DMS153 treated with DMSO at 0.1 percent for 48 hours (cell line): ENCODE results near the gene AQP11.
A peak's percentile ranks its signal among the peaks of the same experiment; 100 is the strongest.
"Not testable (repeated sequence)": the region's sequence is repeated elsewhere in the genome, so short reads cannot be mapped to it uniquely, and the experiment has no call there.

Experiments
- DNase-seq: peaks from one replicate; lab custom pipeline; 2025; ENCODE audit not compliant: unreplicated experiment; lab: John Stamatoyannopoulos, UW

AQP11 gene

DNA sequence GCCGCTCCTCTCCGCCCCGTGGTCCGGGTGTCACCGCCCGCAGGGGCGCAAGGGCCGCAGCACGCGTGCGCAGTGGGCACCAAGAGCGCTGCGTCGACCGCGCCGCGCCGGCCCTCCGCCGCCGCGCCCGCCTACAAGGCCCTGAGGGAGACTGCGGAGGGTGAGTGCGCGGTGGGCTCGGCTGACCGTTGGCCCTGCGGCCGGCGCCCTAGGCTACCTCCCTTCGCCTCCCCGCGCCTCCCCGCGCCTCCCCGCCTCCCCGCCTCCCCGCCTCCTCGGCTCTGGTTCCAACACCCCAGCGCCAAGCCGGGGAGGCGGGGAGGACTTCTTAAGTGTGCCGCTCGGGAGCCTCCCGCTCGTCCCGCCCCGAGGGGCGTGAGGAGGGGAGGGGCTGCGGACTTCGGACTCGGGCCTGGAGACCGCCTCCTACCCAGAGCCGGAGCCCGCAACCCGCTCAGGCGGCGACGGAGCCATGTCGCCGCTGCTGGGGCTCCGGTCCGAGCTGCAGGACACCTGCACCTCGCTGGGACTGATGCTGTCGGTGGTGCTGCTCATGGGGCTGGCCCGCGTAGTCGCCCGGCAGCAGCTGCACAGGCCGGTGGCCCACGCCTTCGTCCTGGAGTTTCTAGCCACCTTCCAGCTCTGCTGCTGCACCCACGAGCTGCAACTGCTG, at the start of gene AQP11:
Gene AQP11, plus strand, starts transcription at position 433 of the 673 bp plus-strand sequence. Its CDS starts 40 bp downstream, at position 473.
- DNase-seq = peak; percentile 45

DNA sequence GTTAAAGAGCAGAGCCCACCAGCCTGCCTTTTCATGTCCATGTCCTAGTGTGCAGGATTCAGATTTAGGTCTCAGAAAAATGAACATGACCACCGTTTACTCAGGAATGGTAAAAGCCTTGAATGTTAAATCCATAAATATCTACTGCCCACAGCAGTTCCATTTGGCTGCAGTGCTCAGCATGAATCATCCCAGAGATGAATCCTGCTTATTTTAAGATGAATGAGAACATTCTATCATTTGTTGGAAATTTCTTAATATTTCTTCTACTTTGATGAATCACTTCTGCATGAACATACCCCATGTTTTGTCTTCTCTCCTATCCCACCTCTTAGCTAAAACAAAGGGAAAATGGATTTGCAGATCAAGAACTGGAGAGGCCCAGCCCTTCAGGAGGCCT, 47.5 kb upstream of the AQP11 start:
- no peak for DNase-seq

DNA sequence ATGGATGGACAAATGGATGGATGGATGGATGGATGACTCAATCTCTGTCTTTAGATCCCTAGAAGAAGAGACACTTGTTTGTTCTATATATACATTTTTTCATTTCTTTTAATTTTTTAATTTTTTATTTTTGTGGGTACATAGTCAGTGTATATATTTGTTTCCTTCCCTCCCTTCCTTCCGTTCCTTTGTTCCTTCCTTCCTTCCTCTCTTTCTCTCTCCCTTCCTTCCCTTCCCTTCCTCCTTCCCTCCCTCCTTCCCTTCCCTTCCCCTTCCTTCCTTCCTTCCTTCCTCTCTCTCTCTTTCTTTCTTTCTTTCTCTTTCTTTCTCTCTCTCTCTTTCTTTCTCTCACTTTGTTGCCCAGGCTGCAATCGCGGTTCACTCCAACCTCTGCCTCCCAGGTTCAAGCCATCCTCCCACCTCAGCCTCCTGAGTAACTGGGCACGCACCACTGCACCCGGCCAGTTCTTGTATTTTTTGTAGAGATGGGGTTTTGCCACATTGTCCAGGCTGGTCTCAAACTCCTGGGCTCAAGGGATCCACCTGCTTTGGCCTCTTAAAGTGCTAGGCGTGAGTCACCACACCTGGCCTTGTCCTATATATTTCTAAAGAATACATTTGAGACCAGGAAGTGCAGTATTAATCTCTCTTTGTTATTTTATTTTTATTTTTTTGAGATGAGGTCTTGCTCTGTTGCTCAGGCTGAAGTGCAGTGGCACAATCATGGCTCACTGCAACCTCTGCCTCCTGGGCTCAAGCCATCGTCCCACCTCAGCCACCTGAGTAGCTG, 42.5 kb upstream of the AQP11 start:
- no peak for DNase-seq

DNA sequence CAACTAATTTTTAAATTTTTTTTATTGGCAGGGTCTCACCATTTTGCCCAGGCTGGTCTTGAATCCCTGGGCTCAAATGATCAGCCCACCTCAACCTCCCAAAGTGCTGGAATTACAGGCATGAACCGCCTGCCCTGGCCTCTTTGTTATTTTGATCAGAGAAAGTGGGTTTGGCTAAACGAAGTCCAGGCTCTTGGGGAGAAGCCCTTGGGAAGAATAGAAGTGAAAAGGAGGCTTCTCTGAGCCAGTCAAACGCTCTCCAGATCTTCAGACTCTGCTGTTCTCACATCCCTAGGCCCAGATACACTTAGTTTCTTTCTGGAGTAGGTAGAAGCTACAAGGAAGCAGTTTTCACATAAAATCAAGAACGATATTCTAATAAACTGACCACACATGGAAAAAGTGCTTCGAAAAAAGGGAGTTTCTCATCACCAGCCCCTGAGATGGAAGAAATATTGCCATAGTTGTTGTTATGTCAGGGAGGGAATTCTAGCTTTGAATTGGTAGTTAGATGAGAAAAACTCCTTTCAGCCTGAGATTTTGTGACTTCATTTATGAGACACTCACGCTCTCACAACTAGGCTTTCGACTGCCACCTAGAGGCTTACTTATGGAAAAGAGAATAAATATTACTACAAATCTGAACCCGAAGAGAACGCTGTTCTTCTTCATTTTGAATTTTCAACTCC, 41.7 kb upstream of the AQP11 start:
- DNase-seq = peak; percentile 52

GRCh38 chr11:77548552-77549445, 41.0 kb upstream of the AQP11 start:
- DNase-seq = no peak

DNA sequence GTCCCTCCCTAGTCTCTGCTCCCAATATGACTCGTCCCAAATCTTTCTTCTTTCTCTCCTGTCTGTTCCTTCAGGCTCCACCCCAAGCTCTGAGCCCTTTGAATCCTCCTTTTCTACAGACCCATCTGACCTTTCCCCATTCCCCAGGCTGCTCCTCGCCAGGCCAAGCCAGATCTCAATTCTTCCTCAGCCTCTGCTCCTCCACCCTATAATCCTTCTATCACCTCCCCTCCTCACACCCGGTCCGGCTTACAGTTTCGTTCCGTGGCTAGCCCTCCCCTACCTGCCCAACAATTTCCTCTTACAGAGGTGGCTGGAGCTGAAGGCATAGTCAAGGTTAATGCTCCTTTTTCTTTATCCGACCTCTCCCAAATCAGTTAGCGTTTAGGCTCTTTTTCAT, 38.3 kb upstream of the AQP11 start:
- DNase-seq = not testable (repeated sequence)

DNA sequence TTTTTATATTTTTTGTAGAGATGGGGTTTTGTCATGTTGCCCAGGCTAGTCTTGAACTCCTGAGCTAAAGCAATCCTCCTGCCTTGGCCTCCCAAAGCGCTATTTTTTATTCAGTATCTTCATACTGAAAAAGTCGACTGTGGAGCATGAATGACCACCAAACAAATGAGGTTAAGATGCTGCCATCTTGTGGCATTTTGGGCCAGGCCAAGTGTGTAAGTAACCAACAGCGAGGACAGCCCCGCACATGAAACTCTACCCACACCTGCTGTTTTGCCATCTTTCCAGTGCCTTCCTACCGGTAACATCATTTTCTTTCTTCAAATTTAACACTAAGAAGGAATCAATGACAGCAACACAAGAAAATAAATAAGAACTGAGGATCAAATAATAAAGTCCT, 32.2 kb upstream of the AQP11 start:
- no peak for DNase-seq

DNA sequence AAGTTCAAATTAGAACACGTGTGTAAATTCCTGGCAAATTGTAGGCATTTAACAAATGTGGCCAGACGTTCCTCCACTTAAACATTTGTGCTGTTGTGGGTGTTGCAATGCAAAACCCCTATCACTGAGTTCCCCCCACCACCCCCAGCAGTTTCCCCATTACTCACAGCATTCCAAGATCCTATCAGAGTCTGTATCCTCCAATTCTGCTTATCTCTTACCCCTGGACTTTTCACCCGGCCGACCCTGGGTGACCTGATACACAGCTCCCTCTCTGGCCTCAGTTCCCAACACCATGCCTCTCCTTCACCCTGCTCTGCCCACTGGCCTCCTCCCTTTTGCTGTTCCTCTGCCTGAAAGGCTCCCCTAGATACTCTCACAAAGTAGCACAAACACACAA, 31.4 kb upstream of the AQP11 start:
- DNase-seq = no peak

- DNase-seq = no peak
Measured at GRCh38 chr11:77559686-77560401, 29.9 kb upstream of the AQP11 start.

DNA sequence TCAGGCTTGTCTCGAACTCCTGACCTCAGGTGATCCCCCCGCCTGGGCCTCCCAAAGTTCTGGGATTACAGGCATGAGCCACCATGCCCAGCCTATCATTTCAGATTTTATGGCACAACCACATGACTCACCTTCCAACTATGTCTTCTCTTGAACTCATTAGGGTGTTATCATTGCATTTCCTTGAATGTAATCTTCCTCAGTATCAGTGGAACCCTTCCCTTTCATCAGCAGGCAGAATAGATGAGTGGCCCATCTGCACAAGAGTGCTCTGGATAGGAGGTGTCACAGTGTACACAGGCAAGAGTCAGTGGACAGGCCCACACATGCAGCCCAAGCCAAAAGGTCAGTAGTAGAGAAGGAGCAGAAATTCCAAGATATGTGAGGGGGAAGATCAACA, 29.1 kb upstream of the AQP11 start:
- no peak for DNase-seq

- DNase-seq = no peak
Measured at GRCh38 chr11:77561257-77561656, 28.5 kb upstream of the AQP11 start.

GRCh38 chr11:77568306-77568705, 21.4 kb upstream of the AQP11 start:
- no peak for DNase-seq

DNA sequence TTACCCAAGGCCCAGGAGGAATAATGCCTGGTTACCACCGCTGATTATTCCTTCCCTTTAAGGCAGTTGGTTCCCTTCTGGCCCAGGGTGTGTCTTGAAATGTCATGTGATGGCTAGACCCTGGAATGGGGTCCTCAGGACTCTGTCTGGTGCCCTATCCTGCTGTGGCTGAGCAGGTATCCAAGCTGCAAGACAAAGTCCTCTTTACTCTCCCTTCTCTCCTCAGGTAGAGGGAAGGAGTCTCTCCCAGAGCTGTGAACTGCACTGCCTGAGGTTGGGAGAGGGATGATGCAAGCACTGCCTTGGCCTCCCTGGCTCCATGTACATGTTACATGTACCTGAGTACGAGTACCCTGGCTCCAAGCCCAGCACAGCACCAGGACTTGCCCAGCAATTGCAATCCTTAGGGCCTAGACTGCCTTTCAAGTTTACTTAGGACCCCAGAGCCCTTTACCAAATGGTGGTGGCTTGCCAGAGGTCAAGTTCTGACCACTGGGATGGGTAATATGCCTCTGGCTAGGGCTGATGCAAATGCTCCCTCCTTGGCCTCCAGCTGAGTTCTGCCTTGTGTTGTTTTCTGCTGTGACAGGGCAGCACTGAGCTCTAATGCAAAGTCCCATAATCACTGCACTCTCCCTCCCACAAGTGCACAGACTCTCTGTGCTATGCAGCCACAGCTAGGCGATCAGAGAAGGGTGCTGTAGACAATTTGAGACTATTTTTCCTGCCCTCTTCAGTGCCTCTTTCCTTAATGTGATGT, 20.7 kb upstream of the AQP11 start:
- no peak for DNase-seq

DNA sequence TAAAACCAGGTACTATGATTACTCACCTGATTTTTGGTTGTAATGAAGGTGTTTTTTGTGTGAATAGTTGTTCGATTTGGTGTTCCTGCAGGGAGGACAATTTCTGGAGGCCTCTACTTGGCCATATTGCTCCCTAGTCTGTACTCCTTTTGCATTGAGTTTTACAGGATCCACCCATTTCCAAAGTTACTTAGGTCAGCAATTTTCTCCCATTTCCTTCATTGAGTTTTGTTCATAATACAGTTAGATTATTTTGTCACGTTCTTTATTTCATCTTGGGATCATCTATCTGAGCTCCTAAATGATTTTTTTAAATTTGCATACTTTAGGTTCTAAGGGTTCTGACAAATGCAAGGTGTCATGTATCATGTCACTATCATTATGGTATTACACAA, 20.1 kb upstream of the AQP11 start:
- DNase-seq = no peak

GRCh38 chr11:77570896-77571295, 18.9 kb upstream of the AQP11 start:
- DNase-seq = not testable (repeated sequence)

DNA sequence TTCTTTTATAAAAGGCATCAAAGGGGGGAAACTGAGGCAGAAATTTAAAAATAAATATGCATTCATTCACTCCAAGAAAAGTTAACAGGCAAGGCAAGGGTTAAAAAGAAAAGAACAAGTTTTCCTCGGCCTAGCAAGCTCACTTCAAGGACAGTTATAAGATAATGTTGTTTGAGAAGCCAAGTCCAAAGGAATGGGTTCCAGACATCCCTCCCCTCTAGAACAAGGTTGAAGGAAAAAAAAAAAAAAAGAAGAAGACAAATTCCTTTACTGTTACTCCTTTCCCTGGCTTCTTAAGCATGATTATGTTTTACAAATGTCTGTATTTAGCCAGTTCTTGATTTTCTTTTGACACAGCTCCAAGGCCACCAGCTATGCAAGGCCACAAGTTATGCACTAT, 14.3 kb upstream of the AQP11 start:
- not testable (repeated sequence) for DNase-seq

DNA sequence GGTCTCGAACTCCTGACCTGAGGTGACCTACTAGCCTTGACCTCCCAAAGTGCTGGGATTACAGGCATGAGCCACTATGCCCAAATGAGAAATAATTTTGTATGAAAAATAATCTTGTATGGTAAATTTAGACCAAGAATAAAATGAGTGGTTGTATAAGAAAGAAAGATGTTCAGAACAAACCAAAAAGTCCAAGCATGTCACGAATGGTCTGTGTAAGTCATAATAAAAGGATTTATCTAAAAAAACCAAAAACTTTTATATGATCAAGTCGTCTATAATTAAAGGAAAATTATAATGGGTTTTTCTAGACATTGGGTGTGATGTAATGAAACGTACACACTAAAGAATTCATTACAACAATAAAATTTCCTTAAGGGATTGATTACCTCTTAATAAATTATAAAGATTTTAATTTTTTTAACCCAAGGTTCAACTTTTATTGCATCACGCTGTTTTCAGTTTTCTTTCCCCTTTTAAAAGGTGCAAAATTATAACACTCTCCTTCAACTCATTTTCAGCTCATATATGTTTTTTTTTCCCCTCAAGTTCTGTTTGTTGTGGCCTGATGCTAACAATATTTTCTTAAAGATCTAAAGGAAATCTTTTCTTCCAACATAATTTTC, 8.9 kb upstream of the AQP11 start:
- DNase-seq = no peak

GRCh38 chr11:77589181-77589520, 602 bp upstream of the AQP11 start:
- DNase-seq = no peak

GRCh38 chr11:77590194-77590782, 535 bp downstream of the AQP11 start:
- no peak for DNase-seq
